A549 (cell line): ENCODE measurements around the gene TMEM225B. TPM values are rescaled to one million over a fixed set of nuclear protein-coding genes. Genes with fewer than 3 reads are reported as not detected.
"Not testable (repeated sequence)": the region's sequence is repeated elsewhere in the genome, so short reads cannot be mapped to it uniquely, and the experiment has no call there.

Experiments used
- ATAC-seq, 2 experiments: fragments of 200-7000 bp in 1 of 2; fragments of >200 bp in 1 of 2; cut with Nextera tagmentation in 1 of 2; cut with Tn5 transposase in 1 of 2; 3 replicates each; pipeline versions ENCODE4 v1.8.0 to v1.9.1; 2018 to 2020; ENCODE audit warnings: mild to moderate bottlenecking in 1 of 2, moderate library complexity in 1 of 2
- CTCF ChIA-PET: fragments of 300-600 bp; sonication (Branson Sonifier 250); formaldehyde crosslinking; extraction: SDS; loops from one replicate; lab custom pipeline; 2021; ENCODE audit warnings: antibody characterized with exemption, inconsistent platforms; lab: Yijun Ruan, JAX
- POLR2A ChIA-PET: fragments of 350-600 bp; formaldehyde crosslinking; extraction: SDS; loops from one replicate; lab custom pipeline; 2021; ENCODE audit warnings: antibody characterized with exemption, inconsistent platforms; lab: Yijun Ruan, JAX
- DNase-seq, 2 experiments: peaks; one replicate each; pipeline versions ENCODE4 v3.0.0 to v3.0.0-alpha.2; 2011 to 2016; ENCODE audit warnings: low read depth in 1 of 2, low spot score in 1 of 2
- FAIRE-seq: peaks from 2 replicates; lab custom pipeline; 2011; peaks lifted over from hg19 to GRCh38; lab: Jason Lieb, UNC
- H3K27ac ChIP-seq, 2 experiments: fragments of >200 bp; sonication (Bioruptor Twin); formaldehyde crosslinking; 3 replicates each; pipeline ENCODE4 v1.5.1; 2016 to 2017
- H3K4me1 ChIP-seq: fragments of >200 bp; sonication (Bioruptor Twin); formaldehyde crosslinking; 3 replicates; pipeline ENCODE4 v1.6.1; 2016
- H3K4me2 ChIP-seq: fragments of >200 bp; sonication (Bioruptor Twin); formaldehyde crosslinking; 3 replicates; pipeline ENCODE4 v1.6.1; 2016
- H3K4me3 ChIP-seq: fragments of >200 bp; sonication (Bioruptor Twin); formaldehyde crosslinking; 3 replicates; pipeline ENCODE4 v1.5.1; 2016
- H3K9me3 ChIP-seq: fragments of >200 bp; sonication (Bioruptor Twin); formaldehyde crosslinking; 3 replicates; pipeline ENCODE4 v1.6.1; 2016
- CHD4 ChIP-seq: fragments of 200-600 bp; sonication (generic); IDR thresholded peaks from 2 replicates; pipeline ENCODE4 v1.6.1; 2016; ENCODE audit warnings: antibody characterized with exemption, mild to moderate bottlenecking, borderline replicate concordance
- CTCF ChIP-seq: fragments of >200 bp; sonication (Bioruptor Twin); formaldehyde crosslinking; IDR thresholded peaks from 3 replicates; pipeline ENCODE4 v1.5.1; 2016
- ESRRA ChIP-seq: fragments of 150-350 bp; IDR thresholded peaks from 2 replicates; pipeline ENCODE4 v1.6.1; 2014; ENCODE audit warnings: mild to moderate bottlenecking, low read length, borderline replicate concordance
- HOXA7 ChIP-seq: fragments of 250-450 bp; sonication (Bioruptor Pico); IDR thresholded peaks from 2 replicates; pipeline ENCODE4 v1.5.0; 2020; ENCODE audit warnings: mild to moderate bottlenecking, moderate library complexity
- JUN ChIP-seq, 2 experiments: fragments of >200 bp; sonication (Bioruptor Twin); formaldehyde crosslinking; IDR thresholded peaks; 2 replicates in 1 of 2; 3 replicates in 1 of 2; pipeline ENCODE4 v1.6.1; 2016 to 2017
- PHF8 ChIP-seq: fragments of 200-600 bp; sonication (generic); IDR thresholded peaks from 2 replicates; pipeline ENCODE4 v1.6.1; 2016; ENCODE audit warnings: low read depth, mild to moderate bottlenecking, antibody characterized with exemption, moderate library complexity, borderline replicate concordance
- POLR2A ChIP-seq: IDR thresholded peaks from 2 replicates; pipeline ENCODE4 v1.6.1; 2012; ENCODE audit warnings: mild to moderate bottlenecking, low read length
- ZNF302 ChIP-seq: fragments of 250-450 bp; sonication (Bioruptor Pico); IDR thresholded peaks from 2 replicates; pipeline ENCODE4 v1.9.0; 2021; ENCODE audit warnings: inconsistent platforms, mild to moderate bottlenecking, moderate library complexity
- WGBS: methylation state at CpG from one replicate; pipeline ENCODE4 v1.1.6; 2017; ENCODE audit errors: missing lambda C conversion rate; 5-methylcytosine and 5-hydroxymethylcytosine counted together
- polyA minus RNA-seq: library from RNA; depleted of rRNA, polyadenylated mRNA; stranded (reverse); fragments of >200 nt; gene quantifications from 2 replicates; pipeline ENCODE4 v1.2.3, GENCODE V29; 2011; rRNA and poly(A)+ RNA removed
- polyA plus RNA-seq, 4 experiments: library from polyadenylated mRNA; depleted of rRNA in 3 of 4; stranded (reverse); fragments of >200 nt; fragmentation: RNase III in 1 of 4; extraction: RNeasy Plus Mini Kit Qiagen cat#74134 plus additional on column Dnase treatment in 1 of 4; gene quantifications; 2 replicates in 3 of 4; 3 replicates in 1 of 4; pipeline ENCODE4 v1.2.3, GENCODE V29; 2011 to 2017
- TF ChIP-seq, protein P1 (sequence below): fragments of 250-450 bp; sonication (Bioruptor Pico); IDR thresholded peaks from 2 replicates; pipeline ENCODE4 v1.5.0; 2021; ENCODE audit warnings: mild to moderate bottlenecking, moderate library complexity, borderline replicate concordance
- TF ChIP-seq, protein P2 (sequence below): IDR thresholded peaks from 2 replicates; pipeline ENCODE4 v1.6.1; 2012

TMEM225B gene
- 5.4 and 7.7 TPM in 2 replicates for polyA plus RNA-seq (2011; rRNA removed)
- polyA plus RNA-seq (2012; cell fraction: cytosol; rRNA removed): 0.86 and 0.96 TPM in 2 replicates
- 2.2 and 3.5 TPM in 2 replicates for polyA plus RNA-seq (2012; cell fraction: nucleus; rRNA removed)
- 0.59 to 0.70 TPM (median 0.59 TPM) in 3 replicates for polyA plus RNA-seq (2017; fragmentation: RNase III; extraction: RNeasy Plus Mini Kit Qiagen cat#74134 plus additional on column Dnase treatment)
- polyA minus RNA-seq: 6.9 and 7.6 TPM in 2 replicates

- ChIA-PET POLR2A (no interaction called here), CTCF (interaction anchor here (0.6 to 1.9 kb wide), 4 partner anchors 18 to 393 kb away, joined by 3 to 6 read pairs (median 3); no protein-coding TSS in a partner anchor)
- H3K27ac ChIP-seq: no peak within 1 kb of the TSS
- no peak for DNase-seq
- H3K4me3 ChIP-seq: no peak within 1 kb of the TSS
- no peak for FAIRE-seq
- H3K4me1 ChIP-seq: no peaks in the 10 kb centered on the region
- no peak for ATAC-seq
- no peak within 1 kb of the TSS for H3K4me2 ChIP-seq
- no peaks in the 10 kb centered on the region for H3K9me3 ChIP-seq
- 90% methylated on average over 26 of the region's 34 CpGs for WGBS
- TF ChIP-seq HOXA7 (CRISPR knock-in tag) (no peak), CTCF (no peak), ZNF302 (CRISPR knock-in tag) (no peak)
- TF ChIP-seq, protein P1, sequence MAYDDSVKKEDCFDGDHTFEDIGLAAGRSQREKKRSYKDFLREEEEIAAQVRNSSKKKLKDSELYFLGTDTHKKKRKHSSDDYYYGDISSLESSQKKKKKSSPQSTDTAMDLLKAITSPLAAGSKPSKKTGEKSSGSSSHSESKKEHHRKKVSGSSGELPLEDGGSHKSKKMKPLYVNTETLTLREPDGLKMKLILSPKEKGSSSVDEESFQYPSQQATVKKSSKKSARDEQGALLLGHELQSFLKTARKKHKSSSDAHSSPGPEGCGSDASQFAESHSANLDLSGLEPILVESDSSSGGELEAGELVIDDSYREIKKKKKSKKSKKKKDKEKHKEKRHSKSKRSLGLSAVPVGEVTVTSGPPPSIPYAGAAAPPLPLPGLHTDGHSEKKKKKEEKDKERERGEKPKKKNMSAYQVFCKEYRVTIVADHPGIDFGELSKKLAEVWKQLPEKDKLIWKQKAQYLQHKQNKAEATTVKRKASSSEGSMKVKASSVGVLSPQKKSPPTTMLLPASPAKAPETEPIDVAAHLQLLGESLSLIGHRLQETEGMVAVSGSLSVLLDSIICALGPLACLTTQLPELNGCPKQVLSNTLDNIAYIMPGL (CRISPR knock-in tag): no peak
Observed at GRCh38 chr7:99597762-99598501, at the start of gene TMEM225B. Gene TMEM225B (plus strand): TSS chr7:99598267. CDS start chr7:99604389, 6,122 bp downstream.

GRCh38 chr7:99549545-99549944, 48.5 kb upstream of the TMEM225B start:
- ATAC-seq, DNase-seq, H3K4me3 ChIP-seq, CTCF ChIA-PET, H3K4me2 ChIP-seq, H3K27ac ChIP-seq, H3K4me1 ChIP-seq, FAIRE-seq, POLR2A ChIA-PET: not testable (repeated sequence)
- peaks cover 49% of the 10 kb centered on the region for H3K9me3 ChIP-seq
- 80% methylated on average over 1 of the region's 2 CpGs for WGBS

GRCh38 chr7:99551334-99551733, 46.7 kb upstream of the TMEM225B start:
- Histone ChIP-seq H3K27ac (peak overlapping the region; percentile 74 to 94), H3K4me2 (peak overlapping the region; percentile 70), H3K4me1 (no peaks in the 10 kb centered on the region), H3K9me3 (peaks cover 31% of the 10 kb centered on the region), H3K4me3 (peak overlapping the region; percentile 83)
- WGBS: 15% methylated on average over 14 of the region's 15 CpGs
- ChIA-PET POLR2A (interaction anchor here (1.2 kb wide), 3 partner anchors 47 to 78 kb away, joined by 3 to 17 read pairs (median 17); partner anchors contain the start of genes ZKSCAN5 and ZNF394), CTCF (interaction anchor here (1.1 to 1.2 kb wide), 2 partner anchors 11 to 65 kb away, joined by 3 read pairs; partner anchors contain the start of gene ZSCAN25)
- ATAC-seq: peak; percentile 41 to 62; a peak in 5 of 6 replicates
- FAIRE-seq: no peak
- no peak for TF ChIP-seq PHF8
- no peak for TF ChIP-seq ESRRA
- TF ChIP-seq, protein P2, sequence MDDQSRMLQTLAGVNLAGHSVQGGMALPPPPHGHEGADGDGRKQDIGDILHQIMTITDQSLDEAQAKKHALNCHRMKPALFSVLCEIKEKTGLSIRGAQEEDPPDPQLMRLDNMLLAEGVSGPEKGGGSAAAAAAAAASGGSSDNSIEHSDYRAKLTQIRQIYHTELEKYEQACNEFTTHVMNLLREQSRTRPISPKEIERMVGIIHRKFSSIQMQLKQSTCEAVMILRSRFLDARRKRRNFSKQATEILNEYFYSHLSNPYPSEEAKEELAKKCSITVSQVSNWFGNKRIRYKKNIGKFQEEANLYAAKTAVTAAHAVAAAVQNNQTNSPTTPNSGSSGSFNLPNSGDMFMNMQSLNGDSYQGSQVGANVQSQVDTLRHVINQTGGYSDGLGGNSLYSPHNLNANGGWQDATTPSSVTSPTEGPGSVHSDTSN: no peak
- TF ChIP-seq JUN (IDR thresholded peaks at IDR 0.05): no peak
- TF ChIP-seq CHD4: no peak
- TF ChIP-seq POLR2A: no peak
- peak in 1 of 2 experiments; percentile 26 for DNase-seq
